Astrocyte (in vitro differentiated cells and primary cell): Measurements from ENCODE around the gene TMEM270.

Experiments
- CTCF ChIP-seq: IDR thresholded peaks from 2 replicates; pipeline ENCODE4 v1.5.1; 2011; ENCODE audit warnings: low read depth, mild to moderate bottlenecking, inconsistent platforms, low read length, moderate library complexity; ENCODE audit not compliant: insufficient read depth
- EZH2 ChIP-seq: IDR thresholded peaks from 2 replicates; pipeline ENCODE4 v1.6.1; 2012; ENCODE audit warnings: mild to moderate bottlenecking, low read length, inconsistent platforms; ENCODE audit not compliant: insufficient read depth

DNA sequence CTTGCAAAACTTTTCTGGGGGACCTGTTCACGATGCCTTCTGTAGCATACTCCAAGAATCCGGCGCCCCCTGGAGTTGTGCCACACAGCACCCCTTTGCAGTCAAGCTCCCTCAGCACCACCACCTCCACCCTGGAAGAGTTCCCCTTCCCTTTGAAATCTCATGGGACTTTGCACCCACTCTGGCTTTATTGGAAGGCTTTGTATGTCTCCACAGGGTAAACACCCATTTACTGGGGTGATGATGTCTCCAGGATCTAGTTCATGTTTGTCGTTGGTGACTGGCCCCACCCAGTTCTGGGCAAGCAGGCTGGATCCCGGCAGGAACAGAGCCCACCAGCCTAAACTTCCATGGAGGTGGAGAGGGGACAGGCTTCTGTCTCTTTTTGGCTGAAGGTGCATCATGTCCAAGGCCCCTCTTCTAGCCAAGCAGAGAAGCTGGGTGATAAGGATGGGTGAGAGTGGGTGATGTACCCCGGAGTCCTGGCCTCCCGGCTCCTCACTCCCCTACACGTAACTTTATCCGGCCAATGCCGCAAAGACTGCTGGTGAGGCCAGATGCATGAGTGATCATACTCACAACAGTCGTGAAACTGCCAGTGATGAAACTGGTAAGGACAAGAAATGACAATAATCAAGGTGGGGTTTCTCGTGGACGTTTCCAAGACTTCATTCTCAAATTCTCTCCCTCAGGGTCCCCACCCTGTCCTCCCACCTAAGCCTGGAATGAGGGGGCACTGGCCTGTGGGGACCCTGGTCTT is 30.9 kb upstream of the TMEM270 start:
- TF ChIP-seq CTCF (no peak), EZH2 (no peak)
